Panc1 (cell line): ENCODE data around the gene SCAF1.

Source experiments
- SIN3A ChIP-seq: IDR thresholded peaks from 2 replicates; pipeline ENCODE4 v1.6.1; 2012; ENCODE audit warnings: low read depth, mild to moderate bottlenecking, low read length, moderate library complexity, borderline replicate concordance; ENCODE audit not compliant: insufficient read depth
- TCF7L2 ChIP-seq: IDR thresholded peaks from 2 replicates; pipeline ENCODE4 v1.6.1; 2011; ENCODE audit warnings: mild to moderate bottlenecking, low read depth, low read length, inconsistent platforms
- TF ChIP-seq, protein P1 (sequence below), 2 experiments: IDR thresholded peaks; 2 replicates each; pipeline ENCODE4 v1.6.1; 2011 to 2012; ENCODE audit warnings: low read depth in 2 of 2, control low read depth in 1 of 2, low read length in 1 of 2, mild to moderate bottlenecking in 1 of 2, moderate library complexity in 1 of 2; ENCODE audit not compliant: insufficient read depth in 1 of 2
- TF ChIP-seq, protein P2 (sequence below): fragments of 450-650 bp; IDR thresholded peaks from 2 replicates; pipeline ENCODE4 v1.5.1; 2017; ENCODE audit warnings: mild to moderate bottlenecking

DNA sequence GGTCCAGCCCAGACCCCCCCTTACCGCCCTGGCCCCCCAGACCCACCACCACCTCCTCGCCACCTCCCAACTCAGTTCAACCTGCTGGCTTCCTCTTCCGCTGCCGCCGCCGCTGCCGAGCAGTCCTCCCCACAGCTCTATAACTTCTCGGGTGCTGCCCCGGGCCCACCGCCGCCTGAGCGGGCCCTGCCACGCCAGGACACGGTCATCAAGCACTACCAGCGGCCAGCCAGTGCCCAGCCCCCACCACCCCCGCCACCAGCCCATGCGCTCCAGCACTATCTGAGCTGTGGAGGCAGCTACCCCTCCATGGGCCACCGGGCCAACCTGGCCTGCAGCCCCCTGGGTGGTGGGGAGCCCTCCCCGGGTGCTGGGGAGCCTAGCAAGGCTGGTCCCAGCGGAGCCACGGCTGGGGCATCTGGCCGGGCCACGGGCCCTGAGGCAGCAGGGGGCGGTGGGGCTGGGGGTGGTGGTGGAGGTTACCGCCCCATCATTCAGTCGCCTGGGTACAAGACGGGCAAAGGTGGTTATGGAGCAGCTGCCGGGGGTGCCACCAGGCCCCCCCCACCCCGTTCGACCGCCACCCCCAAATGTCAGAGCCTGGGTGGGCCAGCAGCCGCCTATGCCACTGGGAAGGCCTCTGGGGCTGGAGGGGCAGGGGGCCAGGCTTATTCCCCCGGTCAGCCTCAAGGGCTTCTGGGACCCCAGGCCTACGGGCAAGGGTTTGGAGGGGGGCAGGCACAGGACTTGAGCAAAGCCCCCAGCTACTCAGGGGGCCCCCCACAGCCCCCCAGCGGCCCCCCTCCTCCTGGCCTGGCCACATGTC lies 46.8 kb upstream of the SCAF1 start:
- TF ChIP-seq, protein P1, sequence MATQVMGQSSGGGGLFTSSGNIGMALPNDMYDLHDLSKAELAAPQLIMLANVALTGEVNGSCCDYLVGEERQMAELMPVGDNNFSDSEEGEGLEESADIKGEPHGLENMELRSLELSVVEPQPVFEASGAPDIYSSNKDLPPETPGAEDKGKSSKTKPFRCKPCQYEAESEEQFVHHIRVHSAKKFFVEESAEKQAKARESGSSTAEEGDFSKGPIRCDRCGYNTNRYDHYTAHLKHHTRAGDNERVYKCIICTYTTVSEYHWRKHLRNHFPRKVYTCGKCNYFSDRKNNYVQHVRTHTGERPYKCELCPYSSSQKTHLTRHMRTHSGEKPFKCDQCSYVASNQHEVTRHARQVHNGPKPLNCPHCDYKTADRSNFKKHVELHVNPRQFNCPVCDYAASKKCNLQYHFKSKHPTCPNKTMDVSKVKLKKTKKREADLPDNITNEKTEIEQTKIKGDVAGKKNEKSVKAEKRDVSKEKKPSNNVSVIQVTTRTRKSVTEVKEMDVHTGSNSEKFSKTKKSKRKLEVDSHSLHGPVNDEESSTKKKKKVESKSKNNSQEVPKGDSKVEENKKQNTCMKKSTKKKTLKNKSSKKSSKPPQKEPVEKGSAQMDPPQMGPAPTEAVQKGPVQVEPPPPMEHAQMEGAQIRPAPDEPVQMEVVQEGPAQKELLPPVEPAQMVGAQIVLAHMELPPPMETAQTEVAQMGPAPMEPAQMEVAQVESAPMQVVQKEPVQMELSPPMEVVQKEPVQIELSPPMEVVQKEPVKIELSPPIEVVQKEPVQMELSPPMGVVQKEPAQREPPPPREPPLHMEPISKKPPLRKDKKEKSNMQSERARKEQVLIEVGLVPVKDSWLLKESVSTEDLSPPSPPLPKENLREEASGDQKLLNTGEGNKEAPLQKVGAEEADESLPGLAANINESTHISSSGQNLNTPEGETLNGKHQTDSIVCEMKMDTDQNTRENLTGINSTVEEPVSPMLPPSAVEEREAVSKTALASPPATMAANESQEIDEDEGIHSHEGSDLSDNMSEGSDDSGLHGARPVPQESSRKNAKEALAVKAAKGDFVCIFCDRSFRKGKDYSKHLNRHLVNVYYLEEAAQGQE (IDR thresholded peaks at IDR 0.05; ENCODE audit: insufficient read depth in 1 of 2, low read depth in 2 of 2, low read length in 1 of 2): no peak
- TF ChIP-seq, protein P2, sequence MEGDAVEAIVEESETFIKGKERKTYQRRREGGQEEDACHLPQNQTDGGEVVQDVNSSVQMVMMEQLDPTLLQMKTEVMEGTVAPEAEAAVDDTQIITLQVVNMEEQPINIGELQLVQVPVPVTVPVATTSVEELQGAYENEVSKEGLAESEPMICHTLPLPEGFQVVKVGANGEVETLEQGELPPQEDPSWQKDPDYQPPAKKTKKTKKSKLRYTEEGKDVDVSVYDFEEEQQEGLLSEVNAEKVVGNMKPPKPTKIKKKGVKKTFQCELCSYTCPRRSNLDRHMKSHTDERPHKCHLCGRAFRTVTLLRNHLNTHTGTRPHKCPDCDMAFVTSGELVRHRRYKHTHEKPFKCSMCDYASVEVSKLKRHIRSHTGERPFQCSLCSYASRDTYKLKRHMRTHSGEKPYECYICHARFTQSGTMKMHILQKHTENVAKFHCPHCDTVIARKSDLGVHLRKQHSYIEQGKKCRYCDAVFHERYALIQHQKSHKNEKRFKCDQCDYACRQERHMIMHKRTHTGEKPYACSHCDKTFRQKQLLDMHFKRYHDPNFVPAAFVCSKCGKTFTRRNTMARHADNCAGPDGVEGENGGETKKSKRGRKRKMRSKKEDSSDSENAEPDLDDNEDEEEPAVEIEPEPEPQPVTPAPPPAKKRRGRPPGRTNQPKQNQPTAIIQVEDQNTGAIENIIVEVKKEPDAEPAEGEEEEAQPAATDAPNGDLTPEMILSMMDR: no peak
- no peak for TF ChIP-seq TCF7L2
- no peak for TF ChIP-seq SIN3A
